Fibroblast of villous mesenchyme (primary cell): Measurements from ENCODE around the gene AGBL4. TPM values are rescaled to one million over a fixed set of nuclear protein-coding genes. Genes with fewer than 3 reads are reported as not detected.

Experiments used
- DNase-seq: peaks from one replicate; pipeline ENCODE4 v3.0.0-alpha.2; 2010; ENCODE audit warnings: low read depth
- H3K4me3 ChIP-seq: 2 replicates; pipeline ENCODE4 v1.5.1; 2011; ENCODE audit warnings: low read depth, mild to moderate bottlenecking, low read length
- CTCF ChIP-seq: IDR thresholded peaks from 2 replicates; pipeline ENCODE4 v1.5.1; 2012; ENCODE audit warnings: low read depth, mild to moderate bottlenecking, low read length; ENCODE audit not compliant: insufficient read depth
- total RNA-seq: library from RNA; depleted of rRNA; stranded (reverse); fragments of >200 nt; gene quantifications from 2 replicates; pipeline ENCODE4 v1.2.3, GENCODE V29; 2012

Gene AGBL4
- total RNA-seq, 1 donor = not detected

GRCh38 chr1:48679859-48680258 is 1343.9 kb downstream of the AGBL4 start:
- no peak for TF ChIP-seq CTCF
- no peak overlapping the region for H3K4me3 ChIP-seq
- DNase-seq = no peak

- no peak for DNase-seq
- no peak overlapping the region for H3K4me3 ChIP-seq
- TF ChIP-seq CTCF = no peak
Observed at GRCh38 chr1:48678710-48679505, 1344.8 kb downstream of the AGBL4 start.

- H3K4me3 ChIP-seq = no peak overlapping the region
- peak; percentile 54 for TF ChIP-seq CTCF
- peak; percentile 53 for DNase-seq
Observed at GRCh38 chr1:48677306-48678287, 1346.2 kb downstream of the AGBL4 start.

DNA sequence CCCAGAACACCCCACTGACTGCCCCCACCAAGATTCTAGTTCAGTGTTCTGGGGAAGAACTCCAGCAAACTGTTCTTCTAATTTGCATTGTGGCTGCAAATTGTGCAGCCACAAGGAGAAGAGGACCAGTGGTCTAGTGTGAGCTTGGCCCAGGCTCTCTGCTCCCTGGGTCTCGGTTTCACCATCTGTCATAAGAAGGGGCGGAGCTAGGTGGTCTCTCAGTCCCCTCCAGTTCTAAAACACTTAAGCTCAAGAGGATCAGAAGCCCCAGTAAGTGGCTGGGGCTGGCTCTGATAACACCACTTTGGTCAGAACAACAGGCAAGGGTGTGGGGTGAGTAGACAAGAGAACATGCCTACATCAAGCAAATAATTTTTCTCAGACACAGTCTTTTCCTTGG is 1346.9 kb downstream of the AGBL4 start:
- no peak for TF ChIP-seq CTCF
- no peak for DNase-seq
- H3K4me3 ChIP-seq = no peak overlapping the region

GRCh38 chr1:48676376-48676775 is 1347.4 kb downstream of the AGBL4 start:
- no peak for TF ChIP-seq CTCF
- DNase-seq = no peak
- no peak overlapping the region for H3K4me3 ChIP-seq

DNA sequence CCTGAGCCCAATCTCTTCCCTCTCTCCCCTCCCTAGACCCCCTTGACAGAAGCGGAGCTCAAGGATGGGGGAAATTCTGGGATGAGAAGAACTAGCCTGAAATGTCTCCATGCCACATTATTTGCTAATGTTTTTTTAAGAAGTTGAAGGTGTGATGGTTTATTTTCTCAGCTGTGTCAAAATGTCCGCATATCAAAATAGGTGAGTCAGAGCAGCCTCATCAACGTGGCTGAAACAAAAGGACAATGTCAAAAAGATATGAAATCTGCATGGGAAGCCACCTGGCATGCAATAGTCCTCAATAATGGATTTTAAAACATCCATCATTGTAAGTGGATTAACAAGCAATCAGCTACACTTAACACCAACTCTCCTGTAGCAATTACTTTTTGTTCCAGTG is 1348.5 kb downstream of the AGBL4 start:
- no peak for DNase-seq
- no peak for TF ChIP-seq CTCF
- H3K4me3 ChIP-seq = no peak overlapping the region
